SK-N-SH (cell line): ENCODE measurements around the gene GTF2H4. TPM values are rescaled to one million over a fixed set of nuclear protein-coding genes. Genes with fewer than 3 reads are reported as not detected.

Source experiments
- CTCF ChIA-PET: fragments of 300-600, 350-600 bp; formaldehyde crosslinking; extraction: SDS; loops from one replicate; lab custom pipeline; 2021; lab: Yijun Ruan, JAX
- POLR2A ChIA-PET: fragments of 350-600 bp; sonication (Branson Sonifier 250); formaldehyde crosslinking; extraction: SDS; loops from one replicate; lab custom pipeline; 2020; ENCODE audit warnings: antibody characterized with exemption, inconsistent platforms; lab: Yijun Ruan, JAX
- DNase-seq: peaks from one replicate; pipeline ENCODE4 v3.0.0; 2012
- H2AFZ ChIP-seq: fragments of 200-600 bp; sonication (generic); 2 replicates; pipeline ENCODE4 v1.8.1; 2016; ENCODE audit warnings: antibody characterized with exemption, mild to moderate bottlenecking, low read depth
- H3F3A ChIP-seq: fragments of 200-600 bp; sonication (generic); replicated peaks from 2 replicates; pipeline ENCODE3; 2016; ENCODE audit warnings: antibody characterized with exemption, mild to moderate bottlenecking; ENCODE audit not compliant: insufficient read depth
- H3K27ac ChIP-seq, 2 experiments: fragments of 200-500 bp in 1 of 2; fragments of 200-600 bp in 1 of 2; sonication (Bioruptor generic) in 1 of 2; sonication (generic), shearing (Covaris generic) in 1 of 2; 2 replicates each; pipeline versions ENCODE4 v1.5.1 to v1.6.1; 2014 to 2016; ENCODE audit warnings: low read depth in 2 of 2, inconsistent platforms in 1 of 2, low read length in 1 of 2, mild to moderate bottlenecking in 1 of 2, mixed read lengths in 1 of 2
- H3K27me3 ChIP-seq: fragments of 200-600 bp; sonication (generic), shearing (Covaris generic); 2 replicates; pipeline ENCODE4 v1.6.1; 2016; ENCODE audit warnings: mixed run types; ENCODE audit not compliant: insufficient read depth
- H3K36me3 ChIP-seq, 2 experiments: fragments of 200-500 bp in 1 of 2; fragments of 200-600 bp in 1 of 2; sonication (Bioruptor generic) in 1 of 2; sonication (generic) in 1 of 2; replicated peaks in 1 of 2; 2 replicates each; pipeline versions ENCODE3 to v1.5.1; 2014 to 2016; ENCODE audit warnings: low read length in 1 of 2, mild to moderate bottlenecking in 1 of 2; ENCODE audit not compliant: insufficient read depth in 2 of 2, control insufficient read depth in 1 of 2
- H3K4me1 ChIP-seq, 2 experiments: fragments of 200-500 bp in 1 of 2; fragments of 200-600 bp in 1 of 2; sonication (Bioruptor generic) in 1 of 2; sonication (generic), shearing (Covaris generic) in 1 of 2; 2 replicates each; pipeline versions ENCODE4 v1.5.1 to v1.6.1; 2014 to 2016; ENCODE audit warnings: low read depth in 1 of 2, low read length in 1 of 2, mixed run types in 1 of 2; ENCODE audit not compliant: insufficient read depth in 2 of 2, control insufficient read depth in 1 of 2
- H3K4me2 ChIP-seq: fragments of 200-600 bp; sonication (generic), shearing (Covaris generic); 2 replicates; pipeline ENCODE4 v1.6.1; 2017; ENCODE audit warnings: mixed run types
- H3K4me3 ChIP-seq, 2 experiments: fragments of 200-500 bp in 1 of 2; fragments of 200-600 bp in 1 of 2; sonication (Bioruptor generic) in 1 of 2; sonication (generic), shearing (Covaris generic) in 1 of 2; 2 replicates each; pipeline versions ENCODE4 v1.5.1 to v1.8.1; 2014 to 2016; ENCODE audit warnings: low read depth in 2 of 2, inconsistent platforms in 1 of 2, low read length in 1 of 2, mild to moderate bottlenecking in 1 of 2, mixed read lengths in 1 of 2, moderate library complexity in 1 of 2
- H3K79me2 ChIP-seq: fragments of 200-600 bp; sonication (generic); 2 replicates; pipeline ENCODE4 v1.8.1; 2017; ENCODE audit warnings: mild to moderate bottlenecking; ENCODE audit not compliant: insufficient read depth
- H3K9ac ChIP-seq: fragments of 200-600 bp; sonication (generic); 2 replicates; pipeline ENCODE4 v1.6.1; 2017; ENCODE audit warnings: mixed run types
- H3K9me2 ChIP-seq: fragments of 200-600 bp; sonication (generic); 2 replicates; pipeline ENCODE4 v1.6.1; 2017; ENCODE audit warnings: mixed run types
- H3K9me3 ChIP-seq: fragments of 200-600 bp; sonication (generic); 2 replicates; pipeline ENCODE4 v1.6.1; 2017; ENCODE audit warnings: mixed run types, mild to moderate bottlenecking, moderate library complexity
- H4K20me1 ChIP-seq: fragments of 200-600 bp; sonication (generic); 2 replicates; pipeline ENCODE4 v1.6.1; 2017; ENCODE audit warnings: mild to moderate bottlenecking, mixed run types; ENCODE audit not compliant: insufficient read depth
- CTCF ChIP-seq: fragments of 200-600 bp; sonication (generic); IDR thresholded peaks from 2 replicates; pipeline ENCODE4 v1.6.1; 2017; ENCODE audit warnings: antibody characterized with exemption, mild to moderate bottlenecking, moderate library complexity
- EP300 ChIP-seq, 2 experiments: IDR thresholded peaks; 2 replicates each; pipeline versions ENCODE4 v1.4.0 to v1.6.1; 2012; ENCODE audit warnings: borderline replicate concordance in 1 of 2, low read depth in 1 of 2, low read length in 1 of 2
- FOSL2 ChIP-seq: IDR thresholded peaks from 2 replicates; pipeline ENCODE4 v1.4.0; 2012; ENCODE audit warnings: low read depth, mild to moderate bottlenecking, moderate library complexity, borderline replicate concordance
- FOXM1 ChIP-seq: IDR thresholded peaks from 2 replicates; pipeline ENCODE4 v1.4.0; 2012; ENCODE audit warnings: low read depth, mild to moderate bottlenecking
- JUND ChIP-seq: IDR thresholded peaks from 2 replicates; pipeline ENCODE4 v1.4.0; 2012
- MAX ChIP-seq: IDR thresholded peaks from 2 replicates; pipeline ENCODE4 v1.4.0; 2012; ENCODE audit warnings: low read depth
- NRF1 ChIP-seq: IDR thresholded peaks from 2 replicates; pipeline ENCODE4 v1.6.1; 2012; ENCODE audit warnings: low read depth, mild to moderate bottlenecking, low read length
- PBX3 ChIP-seq: IDR thresholded peaks from 2 replicates; pipeline ENCODE4; 2012
- REST ChIP-seq: IDR thresholded peaks from 2 replicates; pipeline ENCODE4 v1.6.1; 2012; ENCODE audit warnings: mild to moderate bottlenecking, low read depth, low read length, moderate library complexity
- TEAD4 ChIP-seq: IDR thresholded peaks from 2 replicates; pipeline ENCODE4 v1.4.0; 2012; ENCODE audit warnings: mild to moderate bottlenecking, borderline replicate concordance; ENCODE audit not compliant: insufficient read depth
- USF1 ChIP-seq: IDR thresholded peaks from 2 replicates; pipeline ENCODE4 v1.4.0; 2012; ENCODE audit warnings: low read depth, borderline replicate concordance
- USF2 ChIP-seq: fragments of 150-350 bp; IDR thresholded peaks from 2 replicates; pipeline ENCODE4 v1.6.1; 2017; ENCODE audit warnings: antibody characterized with exemption, low read length, low read depth, borderline replicate concordance
- YY1 ChIP-seq: IDR thresholded peaks from 2 replicates; pipeline ENCODE4 v1.4.0; 2012; ENCODE audit warnings: low read depth, mild to moderate bottlenecking
- WGBS: methylation state at CpG from one replicate; pipeline ENCODE4 v1.1.6; 2017; ENCODE audit warnings: low lambda C conversion rate; 5-methylcytosine and 5-hydroxymethylcytosine counted together
- polyA plus RNA-seq, 3 experiments: library from polyadenylated mRNA; depleted of rRNA; stranded (reverse); fragments of >200 nt; gene quantifications; 2 replicates each; pipeline ENCODE4 v1.2.3, GENCODE V29; 2012

The GTF2H4 gene
- polyA plus RNA-seq, 1 of the 3 experiments (the other 2 are of a cell fraction): 30.7 TPM

GRCh38 chr6:30894935-30895334 lies 13.1 kb upstream of the GTF2H4 start (continued):
- TF ChIP-seq FOXM1: no peak
- no peak for TF ChIP-seq TEAD4

GRCh38 chr6:30895343-30895742 lies 12.7 kb upstream of the GTF2H4 start:
- DNase-seq: peak; percentile 14
- Histone ChIP-seq H3K27me3 (no peaks in the 10 kb centered on the region), H3K36me3 (peaks cover 16 to 68% of the 10 kb centered on the region in 2 experiments), H3K4me3 (no peak overlapping the region), H3K4me1 (peaks cover 0 to 1% of the 10 kb centered on the region in 2 experiments; a peak in 1 of 4 replicates), H3K4me2 (no peak overlapping the region), H4K20me1 (no peaks in the 10 kb centered on the region), H3K9me3 (no peaks in the 10 kb centered on the region), H3K9me2 (no peaks in the 10 kb centered on the region), H3F3A (no peaks in the 10 kb centered on the region), H3K27ac (no peak overlapping the region), H3K79me2 (peaks cover 6% of the 10 kb centered on the region; the same call in 1 of the 2 replicates), H2AFZ (no peak overlapping the region), H3K9ac (no peak overlapping the region)
- TF ChIP-seq REST (no peak), USF1 (no peak), YY1 (no peak), PBX3 (no peak), JUND (no peak), EP300 (IDR thresholded peaks at IDR 0.05; ENCODE audit: borderline replicate concordance in 1 of 2, low read depth in 1 of 2, low read length in 1 of 2) (no peak)
- whole genome bisulfite sequencing: 78% methylated on average over 10 of the region's 10 CpGs
- CTCF ChIA-PET: interaction anchor here (0.6 kb wide), 1 partner anchor 192 kb away, joined by 3 read pairs; no protein-coding TSS in a partner anchor
- POLR2A ChIA-PET: interaction anchor here (1.4 kb wide), 1 partner anchor 13 kb away, joined by 3 read pairs; the partner anchor contains the start of gene GTF2H4

GRCh38 chr6:30896541-30896940 lies 11.5 kb upstream of the GTF2H4 start:
- ChIA-PET POLR2A (interaction anchor here (1.4 kb wide), 1 partner anchor 12 kb away, joined by 3 read pairs; the partner anchor contains the start of gene GTF2H4), CTCF (interaction anchor here (0.6 to 0.9 kb wide), 2 partner anchors 10 to 56 kb away, joined by 3 read pairs; no protein-coding TSS in a partner anchor)
- H3K79me2 ChIP-seq: no peaks in the 10 kb centered on the region
- H4K20me1 ChIP-seq: no peaks in the 10 kb centered on the region
- DNase-seq: peak; percentile 9
- no peak overlapping the region for H3K4me3 ChIP-seq
- TF ChIP-seq MAX (no peak), NRF1 (no peak), USF2 (no peak), CTCF (no peak), FOSL2 (no peak)
- no peaks in the 10 kb centered on the region for H3K27me3 ChIP-seq
- H3K9ac ChIP-seq: no peak overlapping the region
- H2AFZ ChIP-seq: no peak overlapping the region
- peaks cover 16 to 66% of the 10 kb centered on the region in 2 experiments for H3K36me3 ChIP-seq
- H3K4me1 ChIP-seq: no peaks in the 10 kb centered on the region
- H3F3A ChIP-seq: no peaks in the 10 kb centered on the region
- H3K4me2 ChIP-seq: no peak overlapping the region
- 80% methylated on average over 3 of the region's 13 CpGs for whole genome bisulfite sequencing
- no peak overlapping the region for H3K27ac ChIP-seq
- H3K9me3 ChIP-seq: no peaks in the 10 kb centered on the region
- H3K9me2 ChIP-seq: no peaks in the 10 kb centered on the region
